GM19099 (cell line): Measurements from ENCODE around the gene PTDSS2.

Source experiments
- POLR2A ChIP-seq: IDR thresholded peaks from 3 replicates; pipeline ENCODE4 v1.6.1; 2011; ENCODE audit warnings: low read depth; ENCODE audit not compliant: insufficient read length; ENCODE audit errors: extremely low read depth

Gene PTDSS2

GRCh38 chr11:449889-450808 lies at the start of gene PTDSS2:
PTDSS2 (plus strand) TSS chr11:450279; CDS start chr11:450456, 177 bp downstream.
- peak; percentile 77 for TF ChIP-seq POLR2A

DNA sequence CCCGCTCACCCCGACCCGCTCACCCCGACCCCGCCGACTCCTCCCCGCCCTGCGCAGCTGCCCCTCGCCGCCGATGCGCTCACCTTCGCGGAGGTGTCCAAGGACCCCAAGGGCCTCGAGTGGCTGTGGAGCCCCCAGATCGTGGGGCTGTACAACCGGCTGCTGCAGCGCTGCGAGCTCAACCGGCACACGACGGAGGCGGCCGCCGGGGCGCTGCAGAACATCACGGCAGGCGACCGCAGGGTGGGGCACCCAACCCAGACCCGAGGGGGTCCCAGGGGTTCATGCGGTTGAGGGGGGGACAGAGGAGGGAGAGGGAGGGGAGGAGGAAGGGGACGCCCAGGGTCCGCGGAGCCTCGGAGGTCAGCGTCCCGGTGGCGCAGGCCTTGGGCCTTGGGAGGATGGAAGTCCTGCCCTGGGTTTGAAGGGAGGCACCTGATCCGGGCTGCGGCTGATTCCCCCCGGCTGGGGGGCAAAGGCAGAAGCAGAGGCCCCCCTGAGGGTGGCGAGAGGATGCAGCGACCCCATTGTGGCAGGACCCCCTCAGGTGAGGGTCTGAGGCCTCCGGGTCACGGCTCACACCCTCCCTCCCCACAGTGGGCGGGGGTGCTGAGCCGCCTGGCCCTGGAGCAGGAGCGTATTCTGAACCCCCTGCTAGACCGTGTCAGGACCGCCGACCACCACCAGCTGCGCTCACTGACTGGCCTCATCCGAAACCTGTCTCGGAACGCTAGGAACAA lies 46.9 kb upstream of the PTDSS2 start:
- TF ChIP-seq POLR2A, result no peak

GRCh38 chr11:403761-404431 lies 46.2 kb upstream of the PTDSS2 start:
- TF ChIP-seq POLR2A, result no peak

GRCh38 chr11:404551-405264 lies 45.4 kb upstream of the PTDSS2 start:
- no peak for TF ChIP-seq POLR2A

DNA sequence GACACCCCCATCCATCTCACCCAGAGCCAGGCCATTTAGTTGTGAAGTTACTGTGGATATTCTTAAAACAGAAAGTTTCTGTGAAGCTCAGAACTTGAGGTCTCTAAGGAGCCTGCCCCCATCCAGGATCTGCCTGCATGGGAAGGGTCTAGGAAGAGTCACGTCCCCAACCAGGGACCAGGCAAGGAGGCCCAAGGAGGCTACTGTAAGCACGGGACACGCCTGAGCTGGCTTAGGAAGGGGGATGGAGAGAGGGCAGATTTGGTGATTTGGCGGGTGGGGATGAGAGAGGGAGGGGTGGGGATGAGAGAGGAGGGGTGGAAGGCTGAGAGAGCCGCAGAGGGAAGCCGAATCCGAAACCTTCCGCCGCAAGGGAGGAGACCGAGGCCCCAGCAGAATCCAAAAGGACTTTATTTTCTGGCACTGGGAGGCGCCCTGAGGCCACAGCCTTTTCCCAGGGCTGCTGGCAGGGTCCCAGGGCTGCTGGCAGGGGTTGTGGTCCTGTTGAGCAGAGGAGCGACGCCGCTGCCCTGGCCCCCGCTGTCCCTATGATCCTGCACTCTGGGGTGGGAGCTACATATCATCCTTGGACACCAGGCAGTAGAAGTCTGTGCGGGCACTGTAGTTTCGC lies 44.6 kb upstream of the PTDSS2 start:
- TF ChIP-seq POLR2A, result no peak

GRCh38 chr11:405954-406795 lies 43.9 kb upstream of the PTDSS2 start:
- TF ChIP-seq POLR2A, result no peak

DNA sequence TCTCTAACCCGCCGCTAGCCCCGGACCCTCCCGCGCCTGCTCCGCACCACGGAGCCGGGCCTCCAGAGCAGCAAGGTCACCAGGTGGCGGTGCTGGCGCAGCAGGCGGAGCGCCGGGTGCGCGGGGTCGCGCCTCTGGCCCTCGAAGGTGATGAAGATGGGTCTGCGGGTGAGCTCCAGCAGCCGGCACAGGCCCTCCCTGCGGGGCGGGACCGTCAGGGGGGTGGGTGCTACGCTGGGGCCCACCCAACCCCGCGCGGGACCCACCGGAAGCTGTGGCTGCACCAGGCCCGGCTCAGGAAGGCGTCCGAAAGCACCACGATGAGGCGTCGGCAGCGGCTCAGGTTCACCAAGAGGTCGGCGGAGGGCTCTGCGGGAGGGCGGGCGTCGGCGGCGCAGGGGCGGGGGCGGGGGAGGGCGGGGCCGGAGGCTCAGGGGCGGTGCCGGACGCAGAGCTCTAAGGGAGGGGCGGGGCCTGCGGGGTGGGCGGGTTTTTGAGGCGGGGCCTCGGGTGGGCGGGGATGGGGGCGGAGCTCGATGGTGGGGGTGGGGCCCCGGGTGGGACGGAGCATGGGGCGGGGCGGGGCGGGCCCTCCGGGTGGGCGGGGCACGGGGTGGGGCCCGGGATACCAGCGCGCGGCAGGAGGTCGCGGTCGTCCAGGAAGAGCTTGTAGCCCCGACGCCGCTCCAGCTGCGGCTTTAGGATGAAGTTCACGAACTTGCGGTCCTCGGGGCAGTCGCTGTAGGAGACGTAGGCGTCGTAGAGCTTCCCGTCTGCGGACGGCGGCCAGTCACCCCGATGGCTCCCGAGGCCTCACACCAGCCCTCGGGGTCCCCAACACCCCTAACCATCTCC lies 43.1 kb upstream of the PTDSS2 start:
- peak; percentile 42 for TF ChIP-seq POLR2A

DNA sequence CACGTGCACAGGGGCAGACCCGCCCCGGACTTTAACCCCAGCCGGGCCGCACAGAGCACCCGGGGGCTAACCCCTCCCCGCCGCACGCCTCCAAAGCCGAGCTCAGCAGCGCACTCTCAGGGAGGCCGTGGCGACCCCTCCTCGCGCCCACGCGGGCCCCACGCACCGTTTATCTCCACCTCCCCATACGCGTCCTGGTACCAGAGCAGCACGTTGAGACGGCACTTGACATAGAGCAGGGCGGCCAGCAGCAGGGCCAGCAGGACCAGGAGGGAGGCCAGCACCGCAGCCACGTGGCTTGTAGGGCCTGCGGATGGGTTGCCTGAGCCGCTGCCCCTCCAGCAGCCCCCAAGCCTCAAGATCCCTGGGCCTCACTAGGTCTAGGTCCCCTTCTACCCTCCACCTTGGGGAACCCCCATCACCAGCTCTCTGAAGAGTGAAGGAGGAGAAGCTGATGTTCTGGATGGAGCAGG lies 42.4 kb upstream of the PTDSS2 start:
- TF ChIP-seq POLR2A, result no peak

DNA sequence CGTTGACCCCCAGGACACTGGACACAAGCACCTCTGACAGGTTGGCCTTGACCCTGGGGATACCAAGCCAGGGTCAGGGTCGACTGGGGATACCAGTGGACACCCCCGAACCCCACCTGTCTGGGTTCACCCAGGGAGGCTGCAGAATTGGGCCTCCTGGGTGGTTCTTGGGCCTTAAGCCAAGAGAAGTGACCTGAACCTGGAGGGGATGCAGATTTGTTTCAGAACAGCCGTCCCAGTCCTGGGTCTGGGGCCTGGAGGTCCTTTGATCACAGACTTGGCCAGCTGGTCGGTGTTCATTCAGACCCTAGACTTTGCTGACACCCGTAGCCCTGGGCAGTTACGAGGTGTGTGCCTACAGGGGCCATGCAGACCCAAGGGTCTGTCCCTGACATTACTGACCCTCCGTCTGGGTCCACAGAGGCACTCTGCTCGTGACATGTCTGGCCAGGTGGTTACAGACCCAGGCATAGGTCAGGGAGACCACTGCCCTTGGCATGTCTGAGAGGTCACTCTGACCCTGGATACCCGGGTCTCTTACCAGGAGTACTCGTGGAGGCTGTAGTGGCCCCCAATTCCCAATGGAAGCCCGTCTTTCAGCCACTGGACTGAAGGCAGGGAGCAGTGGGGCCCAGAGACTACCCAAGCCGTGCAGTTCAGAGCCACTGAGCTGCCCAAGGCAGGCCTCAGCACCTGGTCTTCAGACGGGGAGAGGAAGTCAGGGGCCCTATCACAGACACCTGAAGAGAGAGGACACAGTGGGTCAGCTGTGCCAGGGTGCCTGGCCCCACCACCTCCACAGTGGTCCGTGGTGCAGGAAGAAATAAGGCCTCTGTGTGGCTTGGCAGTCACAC lies 41.7 kb upstream of the PTDSS2 start:
- no peak for TF ChIP-seq POLR2A

DNA sequence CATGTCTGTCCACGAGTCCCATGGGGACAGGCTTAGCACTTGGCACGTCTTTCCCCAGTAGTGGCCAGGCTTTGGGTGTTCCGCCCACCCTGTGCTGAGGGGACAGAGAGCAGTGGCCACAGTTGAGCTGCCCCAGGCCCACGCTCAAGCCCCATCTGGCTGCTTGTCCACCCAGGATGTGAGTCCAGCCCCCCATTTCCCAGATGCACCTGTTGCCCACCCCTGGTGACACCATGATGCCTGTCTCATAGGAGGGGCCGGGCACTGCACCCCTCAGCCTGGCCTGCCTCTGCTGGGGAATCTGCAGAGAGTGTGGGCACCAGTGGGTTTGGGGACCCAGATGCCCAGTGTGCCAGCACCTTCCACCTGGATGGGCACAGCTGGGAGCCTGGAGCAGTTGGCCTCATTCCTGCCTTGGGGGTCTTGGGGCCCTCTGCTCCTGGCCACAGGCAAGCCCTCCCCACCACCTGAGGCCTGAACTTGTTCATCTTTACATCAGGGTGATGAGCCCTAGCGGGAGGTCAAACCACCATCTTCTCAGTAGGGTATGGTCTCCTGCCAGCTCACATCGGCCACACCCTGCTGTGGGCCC lies 41.0 kb upstream of the PTDSS2 start:
- no peak for TF ChIP-seq POLR2A
